Stimulated activated memory B cell treated with anti-CD40 and anti-IgM and Interleukin-4, amounts not matched to agents 10 μg/mL and 1 μg/mL and 100 μg/mL, for 72 hours (primary cell): ENCODE measurements around the gene IPO9.
A peak's percentile ranks its signal among the peaks of the same experiment; 100 is the strongest.

Experiments used
- ATAC-seq: fragments of 150-1000 bp; cut with Tn5 transposase; 2 replicates; pipeline ENCODE4 v1.10.0; 2021
- H3K27ac Mint-ChIP-seq: one replicate; pipeline ENCODE4 v1.8.0; 2022; ENCODE audit warnings: mild to moderate bottlenecking, mixed read lengths
- H3K27me3 Mint-ChIP-seq: one replicate; pipeline ENCODE4 v1.8.0; 2022; ENCODE audit warnings: mixed read lengths
- H3K36me3 Mint-ChIP-seq: one replicate; pipeline ENCODE4 v1.8.0; 2022; ENCODE audit warnings: mixed read lengths
- H3K4me1 Mint-ChIP-seq: one replicate; pipeline ENCODE4 v1.8.0; 2022; ENCODE audit warnings: mixed read lengths
- H3K4me3 Mint-ChIP-seq: one replicate; pipeline ENCODE4 v1.8.0; 2022; ENCODE audit warnings: mild to moderate bottlenecking, moderate library complexity, mixed read lengths
- H3K9me3 Mint-ChIP-seq: one replicate; pipeline ENCODE4 v1.8.0; 2022; ENCODE audit warnings: mixed read lengths

IPO9 gene

GRCh38 chr1:201886103-201886885 is 57.3 kb downstream of the IPO9 start:
- no peak for ATAC-seq
- Mint-ChIP-seq H3K4me3 (no peak overlapping the region), H3K4me1 (peaks cover 31% of the 10 kb centered on the region), H3K27ac (no peak overlapping the region), H3K27me3 (peaks cover 49% of the 10 kb centered on the region), H3K9me3 (no peaks in the 10 kb centered on the region), H3K36me3 (no peaks in the 10 kb centered on the region)

- Mint-ChIP-seq H3K4me3 (no peak overlapping the region), H3K4me1 (peaks cover 31% of the 10 kb centered on the region), H3K9me3 (no peaks in the 10 kb centered on the region), H3K27ac (no peak overlapping the region), H3K36me3 (no peaks in the 10 kb centered on the region), H3K27me3 (peaks cover 59% of the 10 kb centered on the region)
- ATAC-seq: no peak
Measured at GRCh38 chr1:201887116-201887866, 58.3 kb downstream of the IPO9 start.

GRCh38 chr1:201888282-201889089 is 59.5 kb downstream of the IPO9 start, which contains the start of gene SHISA4:
Gene SHISA4 (plus strand): TSS chr1:201888898. CDS start chr1:201888995, 97 bp downstream.
- H3K36me3 Mint-ChIP-seq: no peaks in the 10 kb centered on the region
- no peak within 1 kb of the TSS for H3K27ac Mint-ChIP-seq
- ATAC-seq: peak; percentile 49
- H3K4me3 Mint-ChIP-seq: peak within 1 kb of the TSS; percentile 61
- H3K27me3 Mint-ChIP-seq: peaks cover 71% of the 10 kb centered on the region
- no peaks in the 10 kb centered on the region for H3K9me3 Mint-ChIP-seq
- H3K4me1 Mint-ChIP-seq: peaks cover 22% of the 10 kb centered on the region

DNA sequence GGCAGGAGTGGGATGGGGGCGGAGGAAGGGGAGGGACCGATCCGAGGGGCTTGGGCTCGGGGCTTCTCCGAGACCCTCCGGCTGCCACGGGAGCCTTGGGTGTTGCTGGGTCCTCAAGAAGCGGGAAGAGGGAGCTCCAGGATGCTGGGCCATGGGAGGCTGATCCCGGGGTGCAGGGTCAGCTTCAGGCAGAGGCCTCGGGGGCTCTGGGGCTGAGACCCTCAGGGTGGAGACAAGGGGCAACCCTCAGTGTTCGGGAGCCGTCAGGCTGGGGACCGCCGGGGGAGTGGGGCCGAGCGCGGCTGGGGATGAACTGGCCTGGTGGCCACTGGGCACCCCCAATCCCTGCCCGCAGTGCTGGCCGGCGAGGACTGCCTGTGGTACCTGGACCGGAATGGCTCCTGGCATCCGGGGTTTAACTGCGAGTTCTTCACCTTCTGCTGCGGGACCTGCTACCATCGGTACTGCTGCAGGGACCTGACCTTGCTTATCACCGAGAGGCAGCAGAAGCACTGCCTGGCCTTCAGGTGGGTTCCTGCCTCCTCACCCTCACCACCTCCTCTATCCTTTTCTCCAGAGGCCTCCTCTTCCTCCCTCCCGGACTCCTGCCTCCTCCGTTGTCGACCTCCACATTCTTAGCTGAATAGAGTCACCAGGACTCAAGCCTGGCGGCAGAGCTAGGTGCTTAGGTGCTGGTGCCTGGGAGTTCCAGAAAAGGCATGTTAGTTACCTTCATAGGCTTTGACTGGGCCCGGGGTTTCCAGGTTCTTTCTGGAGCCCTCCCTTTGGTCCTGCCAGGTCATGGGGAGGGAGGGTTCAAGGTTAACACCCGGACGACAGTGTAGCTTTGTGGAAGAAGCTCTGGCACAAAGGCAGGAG is 60.4 kb downstream of the IPO9 start:
- Mint-ChIP-seq H3K27me3 (peaks cover 79% of the 10 kb centered on the region), H3K27ac (no peak overlapping the region), H3K9me3 (no peaks in the 10 kb centered on the region), H3K4me3 (peak overlapping the region; percentile 44), H3K36me3 (no peaks in the 10 kb centered on the region), H3K4me1 (peaks cover 14% of the 10 kb centered on the region)
- no peak for ATAC-seq

DNA sequence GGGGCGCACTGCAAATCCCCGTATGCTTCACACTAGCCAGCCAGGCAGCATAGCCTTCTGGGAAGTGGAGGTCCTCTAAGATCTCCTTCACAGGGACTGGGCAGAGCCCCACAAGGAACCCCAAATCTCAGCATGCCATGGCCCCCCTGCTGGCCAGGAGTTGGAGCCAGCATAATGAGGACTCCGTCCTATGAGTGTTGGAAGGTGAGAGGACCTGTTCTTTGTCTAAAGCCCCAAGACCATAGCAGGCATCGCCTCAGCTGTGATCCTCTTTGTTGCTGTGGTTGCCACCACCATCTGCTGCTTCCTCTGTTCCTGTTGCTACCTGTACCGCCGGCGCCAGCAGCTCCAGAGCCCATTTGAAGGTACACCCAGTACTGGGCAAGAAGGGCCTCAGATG is 61.3 kb downstream of the IPO9 start:
- H3K9me3 Mint-ChIP-seq: no peaks in the 10 kb centered on the region
- H3K27me3 Mint-ChIP-seq: peaks cover 87% of the 10 kb centered on the region
- H3K27ac Mint-ChIP-seq: no peak overlapping the region
- ATAC-seq: no peak
- H3K4me3 Mint-ChIP-seq: no peak overlapping the region
- H3K36me3 Mint-ChIP-seq: no peaks in the 10 kb centered on the region
- H3K4me1 Mint-ChIP-seq: peaks cover 9% of the 10 kb centered on the region

- no peak overlapping the region for H3K4me3 Mint-ChIP-seq
- peaks cover 87% of the 10 kb centered on the region for H3K27me3 Mint-ChIP-seq
- H3K9me3 Mint-ChIP-seq: no peaks in the 10 kb centered on the region
- H3K36me3 Mint-ChIP-seq: no peaks in the 10 kb centered on the region
- peaks cover 8% of the 10 kb centered on the region for H3K4me1 Mint-ChIP-seq
- H3K27ac Mint-ChIP-seq: no peak overlapping the region
- no peak for ATAC-seq
Measured at GRCh38 chr1:201890806-201891450, 62.0 kb downstream of the IPO9 start.

DNA sequence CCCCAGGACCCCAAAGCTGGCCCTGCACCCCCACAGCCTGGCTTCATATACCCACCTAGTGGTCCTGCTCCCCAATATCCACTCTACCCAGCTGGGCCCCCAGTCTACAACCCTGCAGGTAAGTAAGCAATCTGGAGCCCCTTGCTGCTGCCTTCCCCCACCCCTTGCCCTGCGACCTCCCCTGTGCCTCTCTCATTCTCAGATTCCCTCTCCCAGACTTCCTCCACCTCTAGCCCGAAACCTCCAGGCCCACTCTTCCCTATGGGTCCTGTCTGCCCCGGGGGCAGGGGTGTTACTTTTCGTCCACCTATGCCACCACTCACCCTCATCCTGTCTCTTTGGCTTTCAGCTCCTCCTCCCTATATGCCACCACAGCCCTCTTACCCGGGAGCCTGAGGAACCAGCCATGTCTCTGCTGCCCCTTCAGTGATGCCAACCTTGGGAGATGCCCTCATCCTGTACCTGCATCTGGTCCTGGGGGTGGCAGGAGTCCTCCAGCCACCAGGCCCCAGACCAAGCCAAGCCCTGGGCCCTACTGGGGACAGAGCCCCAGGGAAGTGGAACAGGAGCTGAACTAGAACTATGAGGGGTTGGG is 62.6 kb downstream of the IPO9 start:
- Mint-ChIP-seq H3K4me1 (peaks cover 12% of the 10 kb centered on the region), H3K9me3 (no peaks in the 10 kb centered on the region), H3K27me3 (peaks cover 84% of the 10 kb centered on the region), H3K36me3 (no peaks in the 10 kb centered on the region), H3K27ac (no peak overlapping the region), H3K4me3 (no peak overlapping the region)
- ATAC-seq: no peak

- no peak for ATAC-seq
- Mint-ChIP-seq H3K4me3 (no peak overlapping the region), H3K4me1 (peaks cover 12% of the 10 kb centered on the region), H3K27me3 (peaks cover 77% of the 10 kb centered on the region), H3K27ac (no peak overlapping the region), H3K9me3 (no peaks in the 10 kb centered on the region), H3K36me3 (no peaks in the 10 kb centered on the region)
Measured at GRCh38 chr1:201892211-201892610, 63.3 kb downstream of the IPO9 start.

DNA sequence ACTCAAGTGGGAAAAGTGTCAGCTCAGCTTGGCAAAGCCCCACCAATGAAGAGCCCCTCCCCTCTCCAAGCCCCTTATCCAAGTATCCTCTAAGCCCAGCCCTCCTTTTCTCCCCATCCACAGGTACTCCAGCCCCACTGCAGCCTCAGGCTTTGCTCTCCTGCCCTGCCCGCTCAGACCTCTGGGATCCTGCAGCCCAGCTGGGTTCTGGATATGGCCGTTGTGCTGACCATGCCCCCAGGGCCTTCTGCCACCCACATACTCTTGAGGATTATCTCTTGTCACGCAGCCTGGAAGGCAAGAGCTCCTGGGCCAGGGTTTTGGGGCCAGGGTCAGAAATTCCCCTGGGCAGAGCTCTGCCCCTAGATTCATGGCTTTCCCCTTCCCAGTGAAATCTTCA is 64.5 kb downstream of the IPO9 start:
- H3K4me1 Mint-ChIP-seq: peaks cover 12% of the 10 kb centered on the region
- no peak overlapping the region for H3K4me3 Mint-ChIP-seq
- H3K27ac Mint-ChIP-seq: no peak overlapping the region
- ATAC-seq: no peak
- H3K9me3 Mint-ChIP-seq: no peaks in the 10 kb centered on the region
- H3K36me3 Mint-ChIP-seq: no peaks in the 10 kb centered on the region
- peaks cover 65% of the 10 kb centered on the region for H3K27me3 Mint-ChIP-seq

- Mint-ChIP-seq H3K36me3 (no peaks in the 10 kb centered on the region), H3K27ac (no peak overlapping the region), H3K9me3 (no peaks in the 10 kb centered on the region), H3K27me3 (peaks cover 56% of the 10 kb centered on the region), H3K4me1 (peaks cover 9% of the 10 kb centered on the region), H3K4me3 (no peak overlapping the region)
- ATAC-seq: no peak
Measured at GRCh38 chr1:201894343-201895119, 65.6 kb downstream of the IPO9 start.

DNA sequence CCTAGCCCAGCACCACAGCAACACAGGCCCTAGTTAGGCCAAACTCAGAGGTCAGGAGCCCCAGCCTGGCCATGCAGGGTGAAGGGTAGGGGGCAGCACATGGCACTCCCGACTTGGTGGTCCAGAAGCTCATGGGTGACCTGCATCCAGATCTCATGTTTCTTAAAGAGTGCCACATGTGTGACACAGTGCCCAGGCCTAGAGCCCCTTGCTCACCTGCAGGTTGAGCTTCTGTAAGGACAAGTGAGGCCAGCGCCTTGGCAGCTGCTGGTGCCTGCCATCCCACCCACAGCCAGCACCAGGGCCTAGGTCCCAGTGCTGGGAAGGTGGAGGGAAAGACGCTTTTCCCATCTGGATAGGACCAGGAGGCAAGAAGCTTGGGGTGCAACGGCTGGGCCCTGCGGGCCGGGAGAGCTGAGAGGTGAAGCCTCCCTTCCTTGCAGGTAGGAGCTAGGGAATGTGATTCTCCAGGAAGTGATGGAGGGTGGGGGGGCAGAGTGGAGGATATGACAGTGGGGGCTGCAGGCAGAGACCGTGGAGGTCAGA is 66.2 kb downstream of the IPO9 start:
- H3K9me3 Mint-ChIP-seq: no peaks in the 10 kb centered on the region
- H3K4me3 Mint-ChIP-seq: no peak overlapping the region
- peaks cover 54% of the 10 kb centered on the region for H3K27me3 Mint-ChIP-seq
- no peak overlapping the region for H3K27ac Mint-ChIP-seq
- peaks cover 5% of the 10 kb centered on the region for H3K4me1 Mint-ChIP-seq
- ATAC-seq: no peak
- no peaks in the 10 kb centered on the region for H3K36me3 Mint-ChIP-seq

- H3K4me1 Mint-ChIP-seq: peaks cover 5% of the 10 kb centered on the region
Measured at GRCh38 chr1:201895913-201896807, 67.2 kb downstream of the IPO9 start.

More at GRCh38 chr1:201895913-201896807, 67.2 kb downstream of the IPO9 start:
- no peaks in the 10 kb centered on the region for H3K9me3 Mint-ChIP-seq
- ATAC-seq: peak; percentile 66
- H3K27ac Mint-ChIP-seq: no peak overlapping the region
- peak overlapping the region; percentile 50 for H3K4me3 Mint-ChIP-seq
- H3K27me3 Mint-ChIP-seq: peaks cover 49% of the 10 kb centered on the region
- no peaks in the 10 kb centered on the region for H3K36me3 Mint-ChIP-seq
